Duodenal mucosa (tissue), 2 donors: ENCODE data around the gene LMAN2.
"Not testable (repeated sequence)": the region's sequence is repeated elsewhere in the genome, so short reads cannot be mapped to it uniquely, and the experiment has no call there.

ENCODE experiments used
- H3K27ac ChIP-seq: one replicate; pipeline ENCODE4 v1.7.0; 2013; ENCODE audit warnings: low read depth, low read length
- H3K27me3 ChIP-seq, 2 donors: one replicate each; pipeline ENCODE4 v1.7.0; 2013; ENCODE audit warnings: low read length in 2 of 2, control low read depth in 1 of 2; ENCODE audit not compliant: insufficient read depth in 2 of 2, control insufficient read depth in 1 of 2
- H3K36me3 ChIP-seq, 2 donors: one replicate each; pipeline ENCODE4 v1.7.0; 2013; ENCODE audit warnings: low read length in 2 of 2, control low read depth in 1 of 2; ENCODE audit not compliant: insufficient read depth in 2 of 2, control insufficient read depth in 1 of 2
- H3K4me1 ChIP-seq, 2 donors: one replicate each; pipeline ENCODE4 v1.7.0; 2013; ENCODE audit warnings: low read length in 2 of 2, control low read depth in 1 of 2; ENCODE audit not compliant: insufficient read depth in 2 of 2, control insufficient read depth in 1 of 2
- H3K4me3 ChIP-seq, 2 donors: one replicate each; pipeline ENCODE4 v1.7.0; 2013; ENCODE audit warnings: low read length in 2 of 2, low read depth in 1 of 2
- H3K9ac ChIP-seq, 2 donors: one replicate each; pipeline ENCODE4 v1.7.0; 2013; ENCODE audit warnings: low read length in 2 of 2, low read depth in 1 of 2
- H3K9me3 ChIP-seq, 2 donors: one replicate each; pipeline ENCODE4 v1.7.0; 2013; ENCODE audit warnings: low read length in 2 of 2, control low read depth in 1 of 2; ENCODE audit not compliant: control insufficient read depth in 1 of 2

The LMAN2 gene

DNA sequence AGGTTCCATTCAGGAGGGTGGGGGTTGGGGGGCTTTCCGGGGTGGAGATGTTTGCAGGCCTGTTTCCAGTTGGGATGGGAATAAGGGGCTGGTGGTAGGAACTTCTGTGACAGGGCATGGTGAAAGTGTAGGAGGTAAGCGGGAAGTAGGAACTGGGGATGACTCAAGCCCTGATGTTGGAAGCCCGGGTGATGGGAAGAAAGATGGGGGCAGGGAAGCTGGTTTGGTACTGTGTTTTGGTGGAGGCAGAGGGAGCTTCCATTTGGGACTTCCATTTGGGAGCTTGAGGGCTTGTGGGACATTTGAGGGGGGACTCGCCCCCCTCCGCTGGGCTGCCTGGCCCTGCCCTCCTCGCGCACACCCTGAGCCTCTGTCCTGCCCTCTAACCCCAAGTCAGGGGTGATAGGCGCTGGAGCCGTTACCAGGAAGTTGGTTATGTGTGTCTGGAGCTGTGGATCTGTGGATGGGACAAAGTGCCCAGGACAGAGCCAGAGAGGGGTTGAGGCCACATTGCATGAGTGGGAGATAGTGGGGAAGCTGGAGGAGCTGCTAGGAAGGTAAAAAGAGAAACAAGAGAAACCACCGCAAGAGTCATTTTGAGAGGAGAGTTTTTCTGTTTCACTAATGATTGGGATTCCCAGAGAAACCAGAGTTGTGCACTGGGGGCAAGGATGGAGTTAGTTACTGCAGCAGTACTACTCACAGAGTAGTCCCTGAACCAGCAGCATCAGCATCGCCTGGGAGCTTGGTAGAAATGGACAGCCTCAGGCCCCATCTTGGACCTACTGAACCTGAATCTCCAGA is 12.9 kb upstream of the LMAN2 start:
- Histone ChIP-seq H3K4me1 (peaks cover 57 to 80% of the 10 kb centered on the region in 2 donors), H3K36me3 (peaks cover 0 to 7% of the 10 kb centered on the region in 2 donors), H3K27ac (no peak overlapping the region), H3K9me3 (no peaks in the 10 kb centered on the region), H3K4me3 (no peak overlapping the region), H3K9ac (no peak overlapping the region), H3K27me3 (no peaks in the 10 kb centered on the region)

DNA sequence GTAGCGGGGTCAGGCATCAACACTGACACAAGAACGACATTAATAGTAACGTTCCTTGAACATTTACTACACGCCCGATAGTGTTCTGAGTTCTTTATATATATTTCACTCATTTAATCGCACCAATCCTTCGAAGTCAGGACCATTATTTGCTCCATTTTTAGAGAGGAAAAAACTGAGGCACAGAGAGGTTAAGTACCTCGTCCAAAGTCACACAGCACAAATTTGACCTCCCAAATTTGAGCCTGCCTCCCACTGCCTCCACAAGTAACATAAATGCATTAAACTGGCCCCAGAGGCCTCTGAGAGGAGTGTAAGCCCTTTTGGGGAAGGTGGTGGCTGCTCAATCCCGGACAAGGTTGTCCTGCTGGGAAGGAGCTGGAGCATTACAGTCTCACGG is 12.1 kb upstream of the LMAN2 start:
- Histone ChIP-seq H3K9me3 (no peaks in the 10 kb centered on the region), H3K9ac (no peak overlapping the region), H3K27ac (no peak overlapping the region), H3K36me3 (peaks cover 0 to 6% of the 10 kb centered on the region in 2 donors), H3K27me3 (no peaks in the 10 kb centered on the region), H3K4me3 (peak overlapping the region; percentile 60 to 78), H3K4me1 (peaks cover 53 to 80% of the 10 kb centered on the region in 2 donors)

DNA sequence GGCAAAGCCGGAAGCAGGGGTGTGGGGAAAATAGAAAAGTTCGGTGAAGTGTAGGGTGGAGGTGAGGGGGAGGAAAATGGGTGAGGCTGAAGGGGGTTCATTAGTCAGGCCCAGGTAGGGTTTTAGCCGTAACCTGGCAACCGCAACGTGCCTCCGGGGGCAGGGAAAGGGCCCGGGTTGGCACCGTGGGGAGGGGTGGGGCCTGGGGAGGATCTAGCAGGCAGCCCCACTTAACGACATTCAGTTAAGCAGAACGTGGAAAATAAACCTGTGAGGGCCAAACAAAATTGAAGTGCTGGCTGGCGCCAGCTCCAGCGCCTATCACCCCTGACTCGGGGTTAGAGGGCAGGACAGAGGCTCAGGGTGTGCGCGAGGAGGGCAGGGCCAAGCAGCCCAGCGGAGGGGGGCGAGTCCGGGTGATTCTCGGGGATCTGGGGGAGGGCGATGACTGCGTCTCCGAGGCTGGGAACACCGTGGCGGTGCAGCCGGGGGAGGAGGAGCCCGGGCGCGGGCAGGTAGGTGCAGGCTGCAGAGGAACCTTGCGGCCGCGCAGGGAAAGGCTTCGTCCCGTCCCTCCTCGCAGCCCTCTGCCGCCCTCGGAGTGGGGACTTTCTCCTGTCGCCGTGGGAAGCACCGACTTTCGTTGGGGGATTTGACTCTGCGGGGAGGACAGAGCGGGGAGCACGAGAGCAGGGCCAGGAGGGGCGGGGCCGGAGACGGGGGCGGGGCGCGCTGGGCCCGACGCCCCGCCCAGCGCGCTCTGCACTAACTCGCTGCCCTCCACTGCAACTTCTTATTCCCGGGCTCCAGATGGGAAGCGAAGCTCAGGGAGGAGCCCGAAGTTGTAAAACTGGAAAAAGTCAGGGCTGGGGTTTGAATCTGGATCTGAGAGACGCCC is 11.4 kb upstream of the LMAN2 start:
- no peaks in the 10 kb centered on the region for H3K36me3 ChIP-seq
- H3K27ac ChIP-seq = peak overlapping the region; percentile 10
- H3K9me3 ChIP-seq = no peaks in the 10 kb centered on the region
- H3K9ac ChIP-seq = peak overlapping the region; percentile 47 to 74
- peak overlapping the region; percentile 60 to 78 for H3K4me3 ChIP-seq
- H3K27me3 ChIP-seq = no peaks in the 10 kb centered on the region
- H3K4me1 ChIP-seq = peaks cover 53 to 79% of the 10 kb centered on the region in 2 donors

DNA sequence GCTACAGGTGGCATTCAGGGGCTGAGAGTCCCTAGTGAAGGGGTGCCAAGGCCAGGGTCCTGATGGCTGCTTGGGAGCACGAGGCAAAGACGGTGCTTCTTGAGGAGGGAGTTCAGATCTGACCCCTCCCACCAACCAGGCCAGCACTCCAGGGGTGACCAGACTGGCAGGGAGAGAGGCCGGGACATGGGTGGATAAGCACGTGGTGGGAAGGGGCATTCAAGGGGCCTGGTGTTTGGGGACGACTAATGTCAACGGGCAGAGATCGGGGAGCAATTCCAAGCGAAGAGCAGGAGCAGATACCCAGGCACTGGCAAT is 10.8 kb upstream of the LMAN2 start:
- H3K27me3 ChIP-seq = no peaks in the 10 kb centered on the region
- H3K27ac ChIP-seq = peak overlapping the region; percentile 15
- H3K4me1 ChIP-seq = peaks cover 57 to 78% of the 10 kb centered on the region in 2 donors
- H3K4me3 ChIP-seq = peak overlapping the region; percentile 60 to 78
- no peaks in the 10 kb centered on the region for H3K36me3 ChIP-seq
- peak overlapping the region; percentile 35 to 47 for H3K9ac ChIP-seq
- no peaks in the 10 kb centered on the region for H3K9me3 ChIP-seq

DNA sequence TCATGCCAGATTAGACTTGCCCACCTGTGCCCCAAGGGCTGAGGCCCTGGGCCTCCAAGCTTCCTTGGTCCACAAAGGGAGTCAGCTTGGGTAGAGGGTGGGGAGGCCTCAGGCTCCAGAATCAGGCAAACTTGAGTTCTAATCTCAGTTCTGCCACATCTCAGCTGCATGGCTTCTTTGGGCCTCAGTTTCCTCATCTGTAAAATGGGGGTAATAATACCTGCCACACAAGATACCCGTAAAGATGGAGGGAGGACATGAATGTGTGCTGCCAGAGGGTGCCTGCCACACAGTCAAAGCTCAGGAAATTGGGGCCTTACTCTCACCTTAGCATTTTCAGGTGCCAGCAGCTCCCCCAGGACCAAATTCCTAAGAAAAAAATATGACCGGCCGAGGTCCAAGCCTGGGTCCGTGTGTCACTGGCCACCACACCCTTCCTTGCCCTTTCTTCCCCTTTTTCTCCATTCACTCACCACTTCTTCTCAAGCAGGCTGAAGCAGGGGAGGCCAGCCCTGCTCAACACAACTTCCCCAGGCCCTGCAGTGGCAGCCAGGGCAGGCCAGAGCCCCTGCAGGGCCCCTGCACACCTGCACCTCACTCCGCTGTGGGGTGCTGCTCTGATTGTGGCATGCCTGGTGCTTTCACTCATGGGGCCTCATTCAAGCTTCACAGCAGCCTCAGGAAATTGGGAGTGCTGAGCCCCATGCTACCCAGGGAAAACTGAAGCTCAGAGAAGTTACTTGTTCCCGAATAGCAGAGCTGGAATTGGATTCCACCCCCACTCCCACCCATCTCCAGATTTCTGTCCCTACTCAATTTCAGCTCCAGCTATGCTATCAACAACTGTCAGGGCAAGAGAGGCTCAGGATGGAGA is 10.2 kb upstream of the LMAN2 start:
- Histone ChIP-seq H3K27ac (peak overlapping the region; percentile 15), H3K4me3 (no peak overlapping the region), H3K9ac (peak overlapping the region; percentile 35 to 47), H3K27me3 (no peaks in the 10 kb centered on the region), H3K9me3 (no peaks in the 10 kb centered on the region), H3K4me1 (peaks cover 62 to 83% of the 10 kb centered on the region in 2 donors), H3K36me3 (no peaks in the 10 kb centered on the region)

DNA sequence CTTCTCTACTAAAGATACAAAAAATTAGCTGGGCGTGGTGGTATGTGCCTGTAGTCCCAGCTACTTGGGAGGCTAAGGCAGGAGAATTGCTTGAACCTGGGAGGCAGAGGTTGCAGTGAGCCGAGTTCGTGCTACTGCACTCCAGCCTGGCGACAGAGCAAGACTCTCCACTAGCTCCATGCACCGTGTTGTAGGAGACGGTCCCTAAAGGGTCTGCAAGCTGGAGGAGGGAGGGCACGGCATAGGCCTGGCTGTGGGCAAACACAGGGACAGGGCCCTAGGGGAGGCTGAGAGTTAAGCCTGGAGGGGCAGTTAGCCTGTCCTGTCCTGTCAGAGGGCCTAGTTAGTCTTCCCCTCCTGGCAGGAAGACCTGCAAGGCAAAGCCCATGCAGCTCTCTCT is 9.3 kb upstream of the LMAN2 start:
- not testable (repeated sequence) for H3K9ac ChIP-seq, H3K36me3 ChIP-seq, H3K4me3 ChIP-seq, H3K27me3 ChIP-seq, H3K27ac ChIP-seq, H3K9me3 ChIP-seq
- H3K4me1 ChIP-seq = peaks cover 54 to 77% of the 10 kb centered on the region in 2 donors

DNA sequence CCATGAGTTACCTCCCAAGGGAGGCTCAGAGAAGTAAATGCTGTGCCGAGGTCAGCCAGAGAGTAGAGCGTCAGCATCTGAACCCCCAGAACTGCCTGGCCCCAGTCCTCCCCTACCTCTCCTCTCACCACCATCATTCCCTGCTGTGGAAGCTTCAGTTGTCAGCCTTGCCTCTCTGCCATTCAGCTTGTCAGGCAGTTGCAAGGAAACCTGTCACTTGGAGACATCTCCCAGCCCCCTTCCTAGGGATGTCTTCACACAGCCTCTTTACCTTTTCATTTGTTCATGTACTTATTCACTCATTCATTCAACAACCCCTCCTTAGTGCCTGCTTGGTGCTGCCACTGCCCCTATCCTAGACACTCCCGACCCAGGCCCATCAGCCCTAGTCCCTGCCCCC is 8.4 kb upstream of the LMAN2 start:
- Histone ChIP-seq H3K9ac (no peak overlapping the region), H3K9me3 (no peaks in the 10 kb centered on the region), H3K4me3 (no peak overlapping the region), H3K27ac (no peak overlapping the region), H3K36me3 (no peaks in the 10 kb centered on the region), H3K4me1 (peaks cover 53 to 77% of the 10 kb centered on the region in 2 donors), H3K27me3 (no peaks in the 10 kb centered on the region)

DNA sequence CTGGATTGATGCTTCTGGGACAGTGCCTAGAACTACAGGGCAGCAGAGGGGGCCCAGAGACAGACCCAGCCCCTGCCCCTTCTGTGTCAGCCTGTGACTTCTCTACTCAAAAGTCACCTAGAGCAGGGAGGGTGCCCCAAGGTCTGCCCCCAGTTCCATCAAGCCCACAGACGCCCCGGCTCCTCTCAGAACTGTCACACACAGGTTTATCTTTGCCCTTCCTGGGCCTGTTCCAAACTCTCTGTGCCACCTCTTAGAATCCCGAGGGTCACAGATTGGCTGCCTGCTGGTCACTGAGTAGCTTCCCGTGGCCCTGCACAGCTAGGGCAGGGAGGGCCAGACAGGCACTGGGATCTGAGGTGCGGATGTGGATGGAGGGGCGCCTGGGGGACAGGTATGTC is 8.0 kb upstream of the LMAN2 start:
- Histone ChIP-seq H3K27me3 (no peaks in the 10 kb centered on the region), H3K4me3 (no peak overlapping the region), H3K27ac (no peak overlapping the region), H3K9ac (no peak overlapping the region), H3K36me3 (no peaks in the 10 kb centered on the region), H3K4me1 (peaks cover 49 to 74% of the 10 kb centered on the region in 2 donors), H3K9me3 (no peaks in the 10 kb centered on the region)

DNA sequence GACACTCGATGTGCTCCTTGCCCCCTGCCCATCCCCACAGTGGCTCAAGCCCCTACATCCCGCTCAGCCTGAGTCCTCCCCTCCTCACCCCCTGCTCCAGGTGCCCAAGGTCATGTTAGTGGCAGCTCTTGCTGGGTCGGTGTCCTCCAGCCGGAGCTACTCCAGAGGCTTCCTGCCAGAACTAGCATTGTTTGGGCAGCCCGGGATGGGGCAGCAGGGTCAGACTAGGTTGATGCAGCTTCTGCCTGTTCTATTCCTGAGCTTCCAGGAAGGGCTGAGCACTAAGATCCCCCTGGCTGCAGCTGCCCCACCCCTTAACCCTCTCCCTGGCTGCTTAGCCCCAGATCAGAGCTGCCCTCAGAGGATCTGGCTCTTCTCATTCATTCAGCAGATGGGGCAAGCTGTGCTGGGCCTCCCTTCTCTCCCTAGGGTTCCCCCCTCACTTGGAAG is 6.9 kb upstream of the LMAN2 start:
- H3K4me3 ChIP-seq = peak overlapping the region; percentile 69 to 83
- no peak overlapping the region for H3K27ac ChIP-seq
- H3K27me3 ChIP-seq = no peaks in the 10 kb centered on the region
- H3K9me3 ChIP-seq = no peaks in the 10 kb centered on the region
- H3K36me3 ChIP-seq = no peaks in the 10 kb centered on the region
- peaks cover 40 to 63% of the 10 kb centered on the region in 2 donors for H3K4me1 ChIP-seq
- peak overlapping the region; percentile 39 to 67 for H3K9ac ChIP-seq
